Esophagus muscularis mucosa (tissue), 3 donors: Measurements from ENCODE around the gene TRPC4AP.

Experiments used
- POLR2A ChIP-seq: fragments of 450-650 bp; IDR thresholded peaks from one replicate; pipeline ENCODE4 v1.6.1; 2017; ENCODE audit warnings: antibody characterized with exemption, moderate library complexity, mild to moderate bottlenecking, low read depth
- TF ChIP-seq, protein P1 (sequence below), 3 experiments: fragments of 200-600 bp in 2 of 3; fragments of 450-650 bp in 1 of 3; sonication (generic) in 2 of 3; IDR thresholded peaks; one replicate each; pipeline ENCODE4 v1.5.1; 2017 to 2019; ENCODE audit warnings: antibody characterized with exemption in 3 of 3, mild to moderate bottlenecking in 2 of 3, moderate library complexity in 1 of 3

GRCh38 chr20:35084998-35085397 lies 7.6 kb downstream of the TRPC4AP start:
- TF ChIP-seq, protein P1, sequence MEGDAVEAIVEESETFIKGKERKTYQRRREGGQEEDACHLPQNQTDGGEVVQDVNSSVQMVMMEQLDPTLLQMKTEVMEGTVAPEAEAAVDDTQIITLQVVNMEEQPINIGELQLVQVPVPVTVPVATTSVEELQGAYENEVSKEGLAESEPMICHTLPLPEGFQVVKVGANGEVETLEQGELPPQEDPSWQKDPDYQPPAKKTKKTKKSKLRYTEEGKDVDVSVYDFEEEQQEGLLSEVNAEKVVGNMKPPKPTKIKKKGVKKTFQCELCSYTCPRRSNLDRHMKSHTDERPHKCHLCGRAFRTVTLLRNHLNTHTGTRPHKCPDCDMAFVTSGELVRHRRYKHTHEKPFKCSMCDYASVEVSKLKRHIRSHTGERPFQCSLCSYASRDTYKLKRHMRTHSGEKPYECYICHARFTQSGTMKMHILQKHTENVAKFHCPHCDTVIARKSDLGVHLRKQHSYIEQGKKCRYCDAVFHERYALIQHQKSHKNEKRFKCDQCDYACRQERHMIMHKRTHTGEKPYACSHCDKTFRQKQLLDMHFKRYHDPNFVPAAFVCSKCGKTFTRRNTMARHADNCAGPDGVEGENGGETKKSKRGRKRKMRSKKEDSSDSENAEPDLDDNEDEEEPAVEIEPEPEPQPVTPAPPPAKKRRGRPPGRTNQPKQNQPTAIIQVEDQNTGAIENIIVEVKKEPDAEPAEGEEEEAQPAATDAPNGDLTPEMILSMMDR (IDR thresholded peaks at IDR 0.05), result no peak
- TF ChIP-seq POLR2A, result no peak
